ENCODE data around the gene CPOX. TPM values are rescaled to one million over a fixed set of nuclear protein-coding genes. Genes with fewer than 3 reads are reported as not detected.

Gene CPOX
- total and polyA plus RNA-seq, 2 of the 8 experiments (the other 6 are each of a cell fraction or from before 2014, with no cell fraction given): 17.4 to 27.0 TPM

- TF ChIP-seq CHD7 (IDR thresholded peaks at IDR 0.05; ENCODE audit: insufficient replicate concordance, low read length): no peak
Measured at GRCh38 chr3:98542623-98543022, 50.8 kb downstream of the CPOX start (continued).
